Endothelial cell of umbilical vein (primary cell): ENCODE measurements around the gene CDC45.

ENCODE experiments used
- CTCF ChIP-seq, 2 donors: IDR thresholded peaks; 1 replicate in 1 of 2; 2 replicates in 1 of 2; pipeline ENCODE4 v1.5.1; 2011; ENCODE audit warnings: low read length in 2 of 2, mild to moderate bottlenecking in 2 of 2, moderate library complexity in 2 of 2, control low read depth in 1 of 2, inconsistent platforms in 1 of 2, low read depth in 1 of 2; ENCODE audit not compliant: insufficient read depth in 1 of 2; ENCODE audit errors: extremely low read depth in 1 of 2
- EZH2 ChIP-seq: IDR thresholded peaks from 2 replicates; pipeline ENCODE4 v1.6.1; 2012; ENCODE audit warnings: borderline replicate concordance, low read depth, mild to moderate bottlenecking, moderate library complexity, low read length, inconsistent platforms; ENCODE audit not compliant: severe bottlenecking
- FOS ChIP-seq: IDR thresholded peaks from 2 replicates; pipeline ENCODE4 v1.6.1; 2011; ENCODE audit warnings: mild to moderate bottlenecking, low read length, moderate library complexity, borderline replicate concordance; ENCODE audit not compliant: insufficient read depth
- GATA2 ChIP-seq: IDR thresholded peaks from 2 replicates; pipeline ENCODE4 v1.7.0; 2011; ENCODE audit warnings: low read depth, mild to moderate bottlenecking, moderate library complexity, mixed read lengths, low read length; ENCODE audit not compliant: insufficient read length, insufficient read depth
- MAX ChIP-seq: IDR thresholded peaks from 2 replicates; pipeline ENCODE4 v1.6.1; 2011; ENCODE audit not compliant: insufficient read depth, insufficient read length
- POLR2A ChIP-seq: IDR thresholded peaks from 2 replicates; pipeline ENCODE4 v1.6.1; 2012; ENCODE audit warnings: low read depth, mild to moderate bottlenecking, control low read depth, low read length
- POLR2AphosphoS5 ChIP-seq: IDR thresholded peaks from 2 replicates; pipeline ENCODE4 v1.6.1; 2012; ENCODE audit warnings: low read depth, mild to moderate bottlenecking, control low read depth, low read length, moderate library complexity; ENCODE audit not compliant: insufficient read depth

GRCh38 chr22:19461506-19461905 is 18.2 kb upstream of the CDC45 start:
- TF ChIP-seq EZH2 = no peak
- no peak for TF ChIP-seq CTCF (IDR thresholded peaks at IDR 0.05; ENCODE audit: extremely low read depth in 1 of 2, insufficient read depth in 1 of 2, low read depth in 1 of 2, low read length in 2 of 2)
- TF ChIP-seq POLR2A = no peak
- TF ChIP-seq MAX = no peak
- no peak for TF ChIP-seq GATA2
- TF ChIP-seq POLR2AphosphoS5 = no peak
- no peak for TF ChIP-seq FOS
